Rectal smooth muscle tissue (tissue), 1 donor: ENCODE results near the gene STC2.

Source experiments
- H3K27ac ChIP-seq: one replicate; pipeline ENCODE4 v1.7.0; 2013; ENCODE audit warnings: low read depth, low read length, inconsistent platforms
- H3K27me3 ChIP-seq: one replicate; pipeline ENCODE4 v1.7.0; 2013; ENCODE audit warnings: low read length; ENCODE audit not compliant: control insufficient read depth, insufficient read depth
- H3K36me3 ChIP-seq: one replicate; pipeline ENCODE4 v1.7.0; 2013; ENCODE audit warnings: low read length; ENCODE audit not compliant: control insufficient read depth, insufficient read depth
- H3K4me1 ChIP-seq: one replicate; pipeline ENCODE4 v1.7.0; 2013; ENCODE audit warnings: low read length; ENCODE audit not compliant: control insufficient read depth, insufficient read depth
- H3K4me3 ChIP-seq: one replicate; pipeline ENCODE4 v1.7.0; 2013; ENCODE audit warnings: low read length
- H3K9ac ChIP-seq: one replicate; pipeline ENCODE4 v1.7.0; 2013; ENCODE audit warnings: low read length

The STC2 gene

GRCh38 chr5:173325091-173325698 is 3.0 kb downstream of the STC2 start:
- peaks cover 7% of the 10 kb centered on the region for H3K27me3 ChIP-seq
- H3K27ac ChIP-seq = peak overlapping the region; percentile 10
- H3K9ac ChIP-seq = no peak overlapping the region
- H3K4me1 ChIP-seq = peaks cover 26% of the 10 kb centered on the region
- H3K36me3 ChIP-seq = no peaks in the 10 kb centered on the region
- H3K4me3 ChIP-seq = no peak overlapping the region

DNA sequence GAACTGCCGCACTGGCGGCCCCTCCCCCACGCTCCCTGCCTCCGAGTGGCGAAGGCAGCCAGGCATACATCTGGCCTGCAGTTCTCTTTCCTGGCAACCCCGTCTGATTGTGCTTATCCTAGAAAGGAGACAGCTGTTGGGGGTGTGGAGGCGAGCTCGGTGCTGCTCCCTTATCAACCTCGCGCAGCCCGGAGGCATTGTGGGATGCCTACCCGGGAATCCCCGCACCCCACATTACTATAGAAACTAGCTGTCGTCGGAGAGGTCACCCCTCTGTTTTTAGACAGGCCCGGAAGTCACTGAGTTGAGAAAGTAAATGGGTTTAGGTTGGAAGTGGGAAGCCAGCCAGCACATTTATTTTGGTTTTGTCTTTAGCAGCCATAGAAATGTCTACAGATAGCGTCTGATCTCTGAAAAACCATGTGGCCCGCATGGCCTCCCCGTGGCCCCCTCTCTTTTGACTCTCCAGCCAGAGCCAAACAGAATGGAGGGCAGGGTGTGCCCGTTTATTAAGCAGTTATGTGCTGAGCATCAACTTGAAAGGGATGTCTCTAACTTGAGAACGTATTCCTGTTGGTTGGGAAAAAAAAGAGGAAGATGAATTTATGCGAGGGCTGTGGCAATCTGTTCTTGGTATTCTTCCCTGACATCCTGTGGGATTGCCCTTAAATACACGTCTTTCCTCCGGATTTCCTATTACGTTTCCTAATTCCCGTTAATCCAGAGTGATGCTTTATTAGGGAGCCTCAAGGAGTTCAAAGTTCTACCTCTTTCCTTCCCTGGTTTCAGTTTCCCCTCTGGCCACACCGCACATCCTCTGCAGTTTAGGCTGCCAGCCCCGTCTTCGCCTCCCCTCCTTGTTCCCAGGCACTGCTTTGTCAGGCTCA is 3.9 kb downstream of the STC2 start:
- H3K4me1 ChIP-seq = peaks cover 32% of the 10 kb centered on the region
- H3K9ac ChIP-seq = no peak overlapping the region
- peak overlapping the region; percentile 51 for H3K4me3 ChIP-seq

DNA sequence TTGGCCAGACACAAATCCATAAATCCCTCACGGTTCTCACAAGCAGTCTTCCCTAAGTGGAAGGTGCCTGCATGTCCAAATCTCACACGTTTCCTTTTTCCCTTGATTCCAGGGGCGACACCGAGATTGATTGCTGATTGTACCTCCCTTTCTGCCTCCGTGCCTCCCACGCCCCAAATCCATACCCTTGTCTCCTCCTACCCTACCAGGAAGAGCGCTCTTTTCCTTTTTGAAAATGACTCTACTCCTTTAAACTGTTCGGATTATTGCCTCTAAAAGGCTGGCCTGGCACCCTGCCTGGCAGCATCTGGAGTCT is 4.5 kb downstream of the STC2 start:
- Histone ChIP-seq H3K4me1 (peaks cover 30% of the 10 kb centered on the region), H3K9ac (no peak overlapping the region), H3K4me3 (peak overlapping the region; percentile 51), H3K36me3 (no peaks in the 10 kb centered on the region), H3K27ac (peak overlapping the region; percentile 60), H3K27me3 (peaks cover 7% of the 10 kb centered on the region)

More for the DNA sequence above, 3.9 kb downstream of the STC2 start:
- H3K27ac ChIP-seq = peak overlapping the region; percentile 60
- peaks cover 7% of the 10 kb centered on the region for H3K27me3 ChIP-seq
- H3K36me3 ChIP-seq = no peaks in the 10 kb centered on the region

DNA sequence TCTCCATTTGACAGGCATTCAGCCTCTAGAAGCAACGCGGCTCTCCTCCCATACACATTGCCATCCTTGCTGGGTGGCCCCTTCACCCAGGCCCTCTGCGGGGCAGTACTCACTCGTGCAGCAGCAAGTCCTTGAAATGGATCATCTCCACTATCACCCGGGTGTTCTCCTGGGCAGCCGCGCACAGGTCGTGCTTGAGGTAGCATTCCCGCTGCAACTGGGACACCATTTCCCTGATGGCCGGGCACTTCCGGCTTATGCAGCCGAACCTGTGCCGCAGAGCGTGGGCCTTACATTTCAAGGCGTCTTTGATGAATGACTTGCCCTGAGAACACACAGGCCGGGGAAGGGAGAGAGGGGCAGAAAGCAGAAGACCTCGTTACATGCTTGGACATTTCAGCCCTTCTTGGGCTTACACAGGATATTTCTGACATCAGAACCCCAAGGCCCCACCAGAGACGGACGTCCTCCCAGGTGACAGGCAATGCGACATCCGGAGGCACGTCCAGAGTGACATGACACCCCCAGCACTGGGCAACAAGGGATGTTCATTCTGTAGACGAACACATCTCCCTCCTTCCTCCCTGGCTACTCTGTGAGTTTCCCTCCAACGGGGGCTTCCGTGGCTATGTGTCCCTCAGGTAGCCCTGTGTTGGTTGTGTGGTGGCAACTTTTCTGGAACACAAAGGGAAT is 5.0 kb downstream of the STC2 start:
- H3K27me3 ChIP-seq = peaks cover 6% of the 10 kb centered on the region
- H3K4me1 ChIP-seq = peaks cover 27% of the 10 kb centered on the region
- no peaks in the 10 kb centered on the region for H3K36me3 ChIP-seq
- H3K27ac ChIP-seq = peak overlapping the region; percentile 60
- H3K9ac ChIP-seq = no peak overlapping the region
- no peak overlapping the region for H3K4me3 ChIP-seq

- no peak overlapping the region for H3K9ac ChIP-seq
- no peak overlapping the region for H3K27ac ChIP-seq
- H3K4me3 ChIP-seq = no peak overlapping the region
- no peaks in the 10 kb centered on the region for H3K36me3 ChIP-seq
- peaks cover 7% of the 10 kb centered on the region for H3K27me3 ChIP-seq
- H3K4me1 ChIP-seq = peaks cover 19% of the 10 kb centered on the region
Observed at GRCh38 chr5:173321886-173322285, 6.3 kb downstream of the STC2 start.

GRCh38 chr5:173320259-173320658 is 8.0 kb downstream of the STC2 start:
- Histone ChIP-seq H3K4me1 (peaks cover 27% of the 10 kb centered on the region), H3K4me3 (no peak overlapping the region)

GRCh38 chr5:173319646-173320045 is 8.6 kb downstream of the STC2 start:
- H3K9ac ChIP-seq = no peak overlapping the region
- H3K4me3 ChIP-seq = no peak overlapping the region
- peaks cover 5% of the 10 kb centered on the region for H3K27me3 ChIP-seq
- H3K36me3 ChIP-seq = no peaks in the 10 kb centered on the region
- peaks cover 28% of the 10 kb centered on the region for H3K4me1 ChIP-seq
- peak overlapping the region; percentile 63 for H3K27ac ChIP-seq

More at GRCh38 chr5:173320259-173320658, 8.0 kb downstream of the STC2 start:
- no peak overlapping the region for H3K9ac ChIP-seq
- no peaks in the 10 kb centered on the region for H3K36me3 ChIP-seq
- H3K27me3 ChIP-seq = peaks cover 7% of the 10 kb centered on the region
- H3K27ac ChIP-seq = peak overlapping the region; percentile 63

GRCh38 chr5:173318881-173319620 is 9.2 kb downstream of the STC2 start:
- peaks cover 3% of the 10 kb centered on the region for H3K27me3 ChIP-seq
- no peak overlapping the region for H3K4me3 ChIP-seq
- no peak overlapping the region for H3K9ac ChIP-seq
- H3K36me3 ChIP-seq = no peaks in the 10 kb centered on the region
- H3K4me1 ChIP-seq = peaks cover 27% of the 10 kb centered on the region
- peak overlapping the region; percentile 63 for H3K27ac ChIP-seq

DNA sequence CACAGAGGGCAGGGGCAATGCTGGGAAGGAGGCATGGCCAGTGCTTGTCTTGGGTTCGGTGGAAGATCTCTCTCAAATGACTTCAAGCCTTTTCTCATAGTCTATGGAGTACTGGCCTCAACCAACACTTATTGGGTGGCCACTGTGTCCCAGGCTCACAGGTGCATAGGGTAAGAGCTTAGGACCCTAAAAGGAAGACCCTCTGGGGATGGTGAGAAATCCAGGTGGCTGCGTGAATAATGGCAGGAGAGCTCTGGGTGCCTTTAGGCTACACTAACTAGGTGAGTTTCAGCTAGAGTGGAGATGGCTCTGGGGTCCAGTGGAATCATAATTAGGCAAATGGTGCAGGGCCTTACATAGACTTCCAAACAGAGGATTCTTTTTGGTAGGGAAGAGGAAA is 9.9 kb downstream of the STC2 start:
- peaks cover 22% of the 10 kb centered on the region for H3K4me1 ChIP-seq
- peaks cover 3% of the 10 kb centered on the region for H3K27me3 ChIP-seq
- H3K9ac ChIP-seq = no peak overlapping the region
- no peak overlapping the region for H3K4me3 ChIP-seq
- H3K36me3 ChIP-seq = no peaks in the 10 kb centered on the region
- H3K27ac ChIP-seq = no peak overlapping the region

- peaks cover 22% of the 10 kb centered on the region for H3K4me1 ChIP-seq
- H3K27me3 ChIP-seq = peaks cover 3% of the 10 kb centered on the region
- no peaks in the 10 kb centered on the region for H3K36me3 ChIP-seq
- H3K27ac ChIP-seq = no peak overlapping the region
- H3K4me3 ChIP-seq = no peak overlapping the region
- no peak overlapping the region for H3K9ac ChIP-seq
Observed at GRCh38 chr5:173317852-173318251, 10.4 kb downstream of the STC2 start.

- Histone ChIP-seq H3K36me3 (no peaks in the 10 kb centered on the region), H3K4me3 (no peak overlapping the region), H3K4me1 (peaks cover 22% of the 10 kb centered on the region), H3K9ac (no peak overlapping the region), H3K27ac (no peak overlapping the region), H3K27me3 (peaks cover 3% of the 10 kb centered on the region)
Observed at GRCh38 chr5:173317091-173317730, 11.0 kb downstream of the STC2 start.
